AG09319 (cell line): ENCODE results near the gene NFATC1.

ENCODE experiments used
- DNase-seq: peaks from one replicate; pipeline ENCODE4 v3.0.0-alpha.2; 2010; ENCODE audit warnings: low read depth; ENCODE audit errors: extremely low read depth
- CTCF ChIP-seq: IDR thresholded peaks from 2 replicates; pipeline ENCODE4 v1.5.1; 2011; ENCODE audit warnings: low read depth, mild to moderate bottlenecking, inconsistent platforms, low read length, moderate library complexity

The NFATC1 gene

GRCh38 chr18:79404567-79404910 lies 8.8 kb downstream of the NFATC1 start:
- DNase-seq, result no peak
- TF ChIP-seq CTCF, result no peak

GRCh38 chr18:79405019-79405780 lies 9.5 kb downstream of the NFATC1 start:
- DNase-seq, result no peak
- no peak for TF ChIP-seq CTCF

GRCh38 chr18:79405781-79406575 lies 10.2 kb downstream of the NFATC1 start:
- DNase-seq, result no peak
- TF ChIP-seq CTCF, result no peak

GRCh38 chr18:79406708-79407107 lies 11.0 kb downstream of the NFATC1 start:
- no peak for DNase-seq
- TF ChIP-seq CTCF, result no peak

GRCh38 chr18:79409313-79409712 lies 13.6 kb downstream of the NFATC1 start:
- no peak for DNase-seq
- no peak for TF ChIP-seq CTCF

GRCh38 chr18:79410171-79410641 lies 14.5 kb downstream of the NFATC1 start:
- DNase-seq, result no peak
- no peak for TF ChIP-seq CTCF
